HS-5 (cell line): ENCODE data around the gene TAB3.
"Not testable (repeated sequence)": the region's sequence is repeated elsewhere in the genome, so short reads cannot be mapped to it uniquely, and the experiment has no call there.

Experiments used
- DNase-seq: peaks from one replicate; pipeline ENCODE4 v3.0.0-alpha.2; 2012; ENCODE audit warnings: low read depth

The TAB3 gene

DNA sequence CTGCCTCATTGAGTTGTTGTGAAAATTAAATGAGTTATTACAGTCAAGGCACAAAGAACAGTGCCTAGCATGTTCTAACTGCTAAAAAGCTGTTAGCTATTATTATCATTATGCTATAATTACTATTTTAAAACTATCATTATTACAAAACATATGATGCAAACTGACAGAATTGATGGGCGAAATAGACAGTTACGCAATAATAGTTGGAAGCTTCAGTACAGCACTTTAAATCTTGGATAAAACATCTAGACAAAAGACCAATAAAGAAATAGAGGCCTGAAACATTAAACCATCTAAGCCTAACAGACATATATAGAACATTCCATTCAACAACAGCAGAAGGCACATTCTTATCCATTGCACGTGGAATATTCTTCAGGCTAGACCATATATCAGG, 73.0 kb downstream of the TAB3 start:
- no peak for DNase-seq

DNA sequence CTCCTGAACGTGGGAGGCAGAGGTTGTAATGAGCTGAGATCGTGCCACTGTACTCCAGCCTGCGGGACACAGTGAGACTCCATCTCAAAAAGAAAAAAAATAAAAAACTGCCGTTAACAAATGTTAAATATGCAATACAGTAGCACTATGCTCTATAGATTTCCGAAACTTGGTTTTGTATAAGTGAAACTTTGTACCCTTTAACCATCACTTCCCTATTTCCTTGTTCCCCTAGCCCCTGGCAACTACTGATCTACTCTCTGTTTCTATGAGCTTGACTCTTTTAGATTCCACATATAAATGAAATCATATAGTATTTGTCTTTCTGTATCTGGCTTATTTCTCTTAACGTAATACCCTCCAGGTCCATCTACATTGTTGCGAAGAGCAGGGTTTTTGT, 74.1 kb downstream of the TAB3 start:
- DNase-seq: no peak

DNA sequence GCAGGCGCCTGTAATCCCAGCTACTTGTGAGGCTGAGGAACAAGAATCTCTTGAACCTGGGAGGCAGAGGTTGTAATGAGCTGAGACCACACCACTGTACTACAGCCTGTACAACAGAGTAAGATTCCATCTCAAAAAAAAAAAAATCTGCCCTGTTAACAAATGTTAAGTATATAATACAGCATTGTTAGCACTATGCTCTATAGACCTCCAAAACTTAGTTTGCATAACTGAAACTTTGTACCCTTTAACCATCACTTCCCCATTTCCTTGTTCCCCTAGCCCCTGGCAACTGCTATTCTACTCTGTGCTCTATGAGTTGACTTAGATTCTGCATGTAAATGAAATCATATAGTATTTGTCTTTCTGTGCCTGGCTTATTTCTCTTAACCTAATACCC, 76.7 kb downstream of the TAB3 start:
- no peak for DNase-seq

DNA sequence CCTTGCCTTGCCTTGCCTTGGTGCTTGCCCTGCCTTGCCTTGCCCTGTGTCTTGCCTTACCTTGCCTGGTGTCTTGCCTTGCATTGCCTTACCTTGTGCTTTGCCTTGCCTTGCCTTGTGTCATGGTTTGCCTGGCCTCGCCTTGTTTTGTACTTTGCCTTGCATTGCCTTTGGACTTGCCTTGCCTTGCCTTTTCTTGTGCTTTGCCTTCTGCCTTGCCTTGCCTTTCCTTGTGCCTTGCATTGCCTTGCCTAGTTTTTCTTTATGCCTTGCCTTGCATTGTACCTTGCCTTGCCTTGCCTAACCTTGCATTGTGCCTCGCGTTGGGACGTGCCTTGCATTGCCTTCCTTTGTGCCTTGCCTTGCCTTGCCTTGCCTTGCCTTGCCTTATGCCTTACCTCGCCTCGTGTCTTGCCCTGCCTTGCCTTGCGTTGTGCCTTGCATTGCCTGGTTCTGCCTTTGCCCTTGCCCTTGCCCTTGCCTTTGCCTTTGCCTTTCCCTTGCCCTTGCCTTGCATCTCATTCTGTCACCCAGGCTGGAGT, 82.8 kb downstream of the TAB3 start:
- no peak for DNase-seq

DNA sequence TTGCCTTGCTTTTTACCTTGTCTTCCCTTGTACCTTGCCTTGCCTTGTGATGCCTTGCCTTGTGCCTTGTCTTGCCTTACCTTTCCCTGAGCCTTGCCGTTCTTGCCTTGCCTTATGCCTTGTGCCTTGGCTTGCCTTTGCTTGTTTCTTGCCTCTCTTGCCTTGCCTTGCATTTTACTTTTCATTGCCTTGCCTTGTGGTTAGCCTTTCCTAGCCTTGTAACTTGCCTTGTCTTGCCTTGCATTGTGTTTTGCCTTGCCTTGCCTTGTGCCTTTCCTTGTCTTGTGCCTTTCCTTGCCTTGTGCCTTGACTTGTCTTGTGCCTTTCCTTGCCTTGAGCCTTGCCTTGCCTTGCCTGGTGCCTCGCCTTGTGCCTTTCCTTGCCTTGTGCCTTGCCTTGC, 84.6 kb downstream of the TAB3 start:
- DNase-seq: no peak

DNA sequence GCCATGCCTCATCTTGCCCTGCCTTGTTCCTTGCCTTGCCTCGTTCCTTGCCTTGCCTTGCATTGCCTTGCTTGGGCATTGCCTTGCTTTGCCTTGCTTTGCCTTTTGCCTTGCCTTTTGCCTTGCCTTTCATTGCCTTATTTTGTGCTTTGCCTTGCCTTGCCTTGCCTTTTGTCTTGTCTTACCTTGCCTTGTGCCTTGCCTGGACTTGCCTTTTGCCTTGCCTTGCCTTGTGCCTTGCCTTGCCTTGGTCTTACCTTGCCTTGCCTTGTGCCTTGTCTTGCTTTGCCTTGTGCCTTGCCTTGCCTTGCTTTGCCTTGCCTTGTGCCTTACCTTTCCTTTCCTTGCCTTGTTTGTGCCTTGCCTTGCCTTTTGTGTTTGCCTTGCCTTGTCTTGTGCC, 88.2 kb downstream of the TAB3 start:
- DNase-seq: no peak

DNA sequence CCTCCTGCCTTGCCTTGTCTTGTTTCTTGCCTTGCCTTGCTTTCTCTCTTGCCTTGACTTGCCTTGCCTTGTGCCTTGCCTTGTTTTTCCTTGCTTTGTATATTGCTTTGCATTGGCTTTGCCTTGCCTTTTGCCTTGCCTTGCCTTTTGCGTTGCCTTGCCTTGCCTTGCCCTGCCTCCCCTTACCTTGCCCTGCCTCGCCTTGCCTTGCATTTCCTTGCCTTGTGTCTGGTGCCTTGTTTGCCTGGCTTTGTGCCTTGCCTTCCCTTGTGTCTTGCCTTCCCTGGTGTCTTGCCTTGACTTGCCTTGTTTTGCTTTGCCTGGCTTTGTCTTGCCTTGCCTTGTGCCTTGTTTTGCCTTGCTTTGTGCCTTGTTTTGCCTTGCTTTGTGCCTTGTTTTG, 89.7 kb downstream of the TAB3 start:
- no peak for DNase-seq

DNA sequence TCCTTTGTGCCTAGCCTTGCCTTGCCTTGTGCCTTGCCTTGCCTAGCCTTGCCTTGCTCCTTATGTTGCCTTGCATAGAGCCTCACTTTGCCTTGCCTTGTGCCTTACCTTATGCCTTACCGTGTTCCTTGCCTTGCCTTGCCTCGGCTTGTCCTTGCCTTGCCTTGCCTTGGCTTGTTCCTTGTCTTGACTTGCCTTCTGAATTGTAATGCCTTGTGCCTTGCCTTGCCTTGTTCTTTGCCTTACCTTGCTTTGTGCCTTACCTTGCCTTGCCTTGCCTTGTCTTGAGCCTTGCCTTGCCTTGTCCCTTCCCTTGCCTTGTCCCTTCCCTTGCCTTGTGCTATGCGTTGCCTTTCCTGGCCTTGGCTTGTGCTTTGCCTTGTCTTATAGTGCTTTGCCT, 90.2 kb downstream of the TAB3 start:
- DNase-seq: no peak

DNA sequence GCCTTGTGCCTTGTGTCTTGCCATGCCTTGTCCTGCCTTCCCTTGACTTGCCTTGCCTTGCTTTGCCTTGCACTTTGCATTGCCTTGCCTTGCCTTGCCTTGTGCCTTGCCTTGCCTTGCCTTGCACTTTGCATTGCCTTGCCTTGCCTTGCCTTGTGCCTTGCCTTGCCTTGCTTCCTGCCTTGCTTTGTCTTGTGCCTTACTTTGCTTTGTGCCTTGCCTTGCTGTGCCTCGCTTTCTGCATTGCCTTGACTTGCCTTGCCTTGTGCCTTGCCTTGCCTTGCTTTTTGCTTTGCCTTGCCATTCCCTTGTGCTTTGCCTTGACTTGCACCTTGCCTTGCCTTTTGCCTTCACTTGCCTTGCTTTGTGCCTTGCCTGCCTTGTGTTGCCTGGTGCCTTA, 91.8 kb downstream of the TAB3 start:
- not testable (repeated sequence) for DNase-seq

DNA sequence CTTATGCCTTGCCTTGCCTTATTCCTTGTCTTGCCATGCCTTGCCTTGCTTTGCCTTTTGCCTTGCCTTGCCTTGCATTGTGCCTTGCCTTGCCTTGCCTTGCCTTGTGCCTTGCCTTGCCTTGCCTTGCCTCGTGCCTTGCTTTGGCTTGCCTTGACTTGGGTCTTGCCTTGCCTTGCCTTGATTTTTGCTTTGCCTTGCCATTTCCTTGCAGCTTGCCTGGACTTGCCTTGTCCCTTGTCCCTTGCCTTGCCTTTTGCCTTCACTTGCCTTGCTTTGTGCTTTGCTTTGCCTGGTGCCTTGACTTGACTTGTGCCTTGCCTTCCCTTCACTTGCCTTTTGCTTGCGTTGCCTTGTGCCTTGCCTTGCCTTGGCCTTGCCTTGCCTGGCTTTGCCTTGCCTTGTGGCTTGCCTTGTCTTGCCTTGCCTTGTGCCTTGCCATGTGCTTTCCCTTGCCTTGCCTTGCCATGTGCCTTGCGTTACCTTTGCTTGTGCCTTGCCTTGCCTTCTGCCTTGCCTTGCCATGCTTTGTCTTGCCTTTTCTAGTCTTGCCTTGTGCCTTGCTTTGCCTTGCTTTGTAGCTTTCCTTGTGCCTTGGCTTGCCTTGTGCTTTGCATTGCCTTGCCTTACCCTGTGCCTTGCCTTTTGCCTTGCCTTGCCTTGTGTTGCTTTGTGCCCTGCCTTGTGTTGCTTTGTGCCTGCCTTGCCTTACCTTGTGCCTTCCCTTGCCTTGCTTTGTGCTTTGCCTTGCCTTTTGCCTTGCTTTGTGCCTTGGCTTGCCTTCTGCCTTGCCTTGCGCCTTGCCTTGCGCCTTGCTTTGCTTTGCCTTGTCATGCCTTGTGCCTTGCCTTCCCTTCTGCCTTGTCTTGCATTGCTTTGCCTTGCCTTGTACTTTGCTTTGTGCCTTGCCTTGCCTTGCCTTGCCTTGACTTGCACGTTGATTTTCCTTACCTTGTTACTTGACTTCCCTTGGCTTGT, 92.8 kb downstream of the TAB3 start:
- no peak for DNase-seq

DNA sequence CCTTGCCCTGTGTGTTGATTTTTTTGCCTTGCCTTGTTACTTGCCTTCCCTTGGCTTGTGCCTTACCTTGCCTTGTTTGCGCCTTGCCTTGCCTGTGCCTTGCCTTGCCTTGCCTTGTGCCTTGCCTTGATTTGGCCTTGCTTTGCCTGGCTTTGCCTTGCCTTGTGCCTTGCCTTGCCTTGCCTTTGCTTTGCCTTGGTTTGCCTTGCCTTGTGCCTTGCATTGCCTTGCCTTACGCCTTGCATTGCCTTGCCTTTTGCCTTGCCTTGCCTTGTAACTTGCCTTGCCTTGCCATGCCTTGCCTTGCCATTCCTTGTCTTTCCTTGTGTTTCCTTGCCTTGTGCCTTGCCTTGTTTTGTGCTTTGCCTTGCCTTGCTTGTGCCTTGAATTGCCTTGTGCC, 94.6 kb downstream of the TAB3 start:
- DNase-seq: no peak

DNA sequence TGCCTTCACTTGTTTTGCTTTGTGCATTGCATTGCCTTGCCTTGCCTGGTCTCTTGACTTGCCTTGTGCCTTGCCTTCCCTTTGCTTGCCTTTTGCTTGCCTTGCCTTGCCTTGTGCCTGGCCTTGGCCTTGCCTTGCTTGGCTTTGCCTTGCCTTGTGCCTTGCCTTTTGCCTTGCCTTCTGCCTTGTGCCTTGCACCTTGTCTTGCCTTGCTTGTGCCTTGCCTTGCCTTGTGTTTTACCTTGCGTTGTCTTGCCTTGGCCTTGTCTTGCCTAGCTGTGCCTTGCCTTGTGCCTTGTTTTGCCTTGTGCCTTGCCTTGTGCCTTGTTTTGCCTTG, 95.3 kb downstream of the TAB3 start:
- no peak for DNase-seq

DNA sequence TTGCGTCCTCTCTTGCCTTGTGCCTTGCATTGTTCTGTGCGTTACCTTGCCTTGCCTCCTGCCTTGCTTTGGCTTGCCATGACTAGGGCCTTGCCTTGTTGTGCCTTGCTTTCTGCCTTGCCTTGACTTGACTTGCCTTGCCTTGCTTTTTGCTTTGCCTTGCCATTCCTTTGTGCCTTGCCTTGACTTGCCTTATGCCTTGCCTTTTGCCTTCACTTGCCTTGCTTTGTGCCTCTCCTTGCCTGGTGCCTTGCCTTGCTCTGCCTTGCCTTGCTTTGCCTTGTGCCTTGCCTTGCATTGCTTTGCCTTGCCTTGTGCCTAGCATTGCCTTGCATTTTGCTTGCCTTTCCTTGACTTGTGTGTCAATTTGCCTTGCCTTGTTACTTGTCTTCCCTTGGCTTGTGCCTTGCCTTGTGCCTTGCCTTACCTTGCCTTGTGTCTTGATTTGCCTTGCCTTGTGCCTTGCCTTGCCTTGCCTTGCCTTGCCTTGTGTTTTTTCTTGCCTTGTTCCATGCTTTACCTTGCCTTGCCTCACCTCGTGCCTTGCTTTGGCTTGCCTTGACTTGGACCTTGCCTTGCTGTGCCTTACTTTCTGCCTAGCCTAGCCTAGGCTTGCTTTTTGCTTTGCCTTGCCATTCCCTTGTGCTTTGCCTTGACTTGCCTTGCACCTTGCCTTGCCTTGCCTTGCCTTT, 95.8 kb downstream of the TAB3 start:
- no peak for DNase-seq

DNA sequence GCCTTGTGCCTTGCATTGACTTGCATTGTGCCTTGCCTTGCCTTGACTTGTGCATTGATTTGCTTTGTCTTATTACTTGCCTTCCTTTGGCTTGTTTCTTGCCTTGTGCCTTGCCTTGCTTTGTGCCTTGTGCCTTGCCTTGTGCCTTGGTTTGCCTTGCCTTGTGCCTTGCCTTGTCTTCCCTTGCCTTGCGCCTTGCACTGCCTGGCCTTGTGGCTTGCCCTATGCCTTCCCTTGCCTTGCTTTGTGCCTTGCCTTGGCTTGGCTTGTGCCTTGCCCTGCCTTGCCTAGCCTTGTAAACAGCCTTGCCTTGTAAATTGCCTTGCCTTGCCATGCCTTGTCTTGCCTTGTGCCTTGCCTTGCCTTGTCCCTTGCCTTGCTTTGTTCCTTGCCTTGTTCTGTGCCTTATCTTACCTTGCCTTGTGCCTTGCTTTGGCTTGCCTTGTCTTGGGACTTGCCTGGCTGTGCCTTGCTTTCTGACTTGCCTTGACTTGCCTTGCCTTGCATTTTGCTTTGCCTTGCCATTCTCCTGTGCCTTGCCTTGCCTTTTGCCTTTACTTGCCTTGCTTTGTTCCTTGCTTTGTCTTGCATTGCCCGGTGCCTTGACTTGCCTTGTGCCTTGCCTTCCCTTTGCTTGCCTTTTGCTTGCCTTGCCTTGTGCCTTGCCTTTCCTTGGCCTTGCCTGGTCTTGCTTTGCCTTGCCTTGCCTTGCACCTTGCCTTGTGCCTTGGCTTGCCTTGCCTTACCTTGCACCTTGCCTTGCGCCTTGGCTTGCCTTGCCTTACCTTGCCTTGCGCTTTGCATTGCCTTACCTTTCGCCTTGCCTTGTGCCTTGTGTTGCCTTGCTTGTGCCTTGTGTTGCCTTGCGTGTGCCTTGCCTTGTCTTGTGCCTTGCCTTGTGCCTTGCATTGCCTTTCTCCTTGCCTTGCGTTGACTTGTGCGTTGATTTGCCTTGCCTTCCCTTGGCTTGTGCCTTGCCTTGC, 97.5 kb downstream of the TAB3 start:
- DNase-seq: no peak

DNA sequence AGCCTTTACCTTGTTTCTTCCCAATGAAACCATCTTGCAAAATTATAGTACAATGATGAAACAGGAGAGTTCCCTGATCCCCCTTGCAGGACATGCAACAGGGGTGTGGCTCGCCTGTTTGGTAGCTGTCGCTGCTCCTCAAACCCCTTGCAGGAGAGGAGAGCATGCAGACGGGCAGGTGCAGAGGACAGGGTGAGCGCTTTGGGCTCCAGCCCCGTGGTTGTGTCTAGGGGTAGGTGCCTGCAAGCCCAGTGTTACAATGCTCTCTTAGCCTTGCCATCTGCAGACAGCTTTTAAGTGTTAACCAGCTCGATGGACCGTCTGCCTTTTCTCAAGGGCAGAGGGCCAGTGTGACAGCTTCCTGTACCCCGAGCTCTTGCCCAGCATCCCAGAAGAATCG, 102.0 kb downstream of the TAB3 start:
- no peak for DNase-seq

DNA sequence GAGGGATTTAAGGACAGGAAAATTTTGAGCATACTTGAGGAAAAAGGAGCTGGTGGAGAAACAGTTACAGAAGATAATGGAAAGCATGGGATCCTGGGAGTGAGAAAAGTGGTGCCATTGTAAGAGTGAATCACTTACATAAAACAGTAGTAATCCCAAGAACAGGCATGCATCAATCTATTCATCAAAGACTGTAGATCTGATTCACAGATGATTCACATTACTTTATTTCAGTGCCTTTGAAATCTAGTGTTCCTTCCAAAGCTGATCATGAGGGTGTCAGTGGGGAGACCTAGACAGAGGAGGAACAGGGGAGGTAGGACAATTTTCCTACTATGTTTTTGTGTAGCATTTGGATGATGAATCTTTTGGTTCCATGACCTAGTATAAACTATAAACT, 102.7 kb downstream of the TAB3 start:
- DNase-seq: no peak

DNA sequence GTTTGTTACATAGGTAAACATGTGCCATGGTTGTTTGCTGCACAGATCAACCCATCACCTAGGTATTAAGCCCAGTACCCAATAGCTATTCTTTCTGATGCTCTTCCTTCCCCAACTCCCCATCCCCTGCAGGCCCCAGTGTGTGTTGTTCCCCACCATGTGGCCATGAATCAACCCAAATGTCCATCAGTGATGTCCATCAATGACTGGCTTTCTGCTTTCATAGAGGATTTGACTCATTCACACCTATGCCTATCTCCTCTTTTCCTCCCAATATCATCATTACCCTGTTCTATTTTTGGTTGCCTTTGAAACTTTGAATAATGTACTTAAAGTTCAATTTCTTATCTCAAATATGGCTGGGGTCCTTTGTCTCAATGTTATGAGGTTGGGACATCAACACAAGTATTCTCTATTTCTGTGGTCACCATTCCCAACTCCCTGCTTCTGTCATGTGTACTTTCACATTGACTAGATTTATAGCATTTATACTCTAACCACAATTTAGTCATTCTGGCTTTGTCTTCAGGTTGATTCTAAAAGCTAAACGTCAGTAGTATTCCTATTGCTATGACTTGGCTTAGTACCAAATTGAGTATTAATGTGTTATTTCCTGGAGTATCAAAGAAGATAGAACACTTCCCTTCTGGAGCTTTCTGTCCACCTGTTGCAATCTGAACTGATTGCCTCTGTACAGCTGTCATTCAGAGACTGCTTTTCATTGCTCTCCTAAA, 107.2 kb downstream of the TAB3 start:
- no peak for DNase-seq

DNA sequence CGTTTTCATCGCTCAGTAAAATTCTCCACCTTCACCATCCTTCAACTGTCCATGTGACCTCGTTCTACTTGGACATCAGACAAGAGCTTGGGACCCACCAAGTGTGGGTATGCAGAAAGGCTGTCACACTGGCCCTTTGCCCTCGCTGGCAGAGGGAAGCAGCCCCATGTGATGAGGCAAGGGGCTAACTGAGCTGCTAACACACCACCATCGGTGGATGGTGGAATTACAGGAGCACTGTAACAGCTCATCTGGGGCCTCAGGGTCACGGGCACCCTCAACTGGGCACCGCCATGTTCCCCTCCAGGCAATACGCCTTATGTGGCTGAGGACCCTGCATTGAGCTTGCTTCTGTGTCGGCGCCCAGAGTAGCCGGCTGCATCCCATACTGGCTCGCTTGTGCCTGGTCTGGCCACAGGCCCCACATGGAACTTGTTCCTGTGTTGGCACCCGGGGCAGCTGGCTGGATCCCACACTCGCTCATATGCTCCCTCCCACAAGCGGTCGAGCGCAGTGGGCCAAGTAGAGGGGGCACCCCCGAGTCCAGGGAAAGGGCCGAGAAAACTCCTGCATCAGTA, 109.5 kb downstream of the TAB3 start:
- no peak for DNase-seq

DNA sequence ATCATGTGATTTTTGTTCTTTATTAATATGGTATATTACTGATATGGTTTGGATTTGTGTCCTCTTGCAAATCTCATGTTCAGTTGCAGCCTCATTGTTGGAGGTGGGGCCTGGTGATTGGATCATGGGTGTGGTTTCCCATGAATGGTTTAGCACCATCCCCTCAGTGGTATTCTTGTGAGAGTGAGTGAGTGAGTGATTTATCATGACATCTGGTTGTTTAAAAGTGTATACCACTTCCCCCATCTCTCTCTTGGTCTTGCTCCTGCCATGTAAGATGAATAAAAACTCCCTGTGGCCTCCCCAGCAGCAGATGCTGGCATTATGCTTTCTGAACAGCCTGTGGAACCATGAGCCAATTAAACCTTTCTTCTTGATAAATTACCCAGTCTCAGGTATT, 111.5 kb downstream of the TAB3 start:
- no peak for DNase-seq
